Measurements from ENCODE around the gene ATG12.

Gene ATG12

DNA sequence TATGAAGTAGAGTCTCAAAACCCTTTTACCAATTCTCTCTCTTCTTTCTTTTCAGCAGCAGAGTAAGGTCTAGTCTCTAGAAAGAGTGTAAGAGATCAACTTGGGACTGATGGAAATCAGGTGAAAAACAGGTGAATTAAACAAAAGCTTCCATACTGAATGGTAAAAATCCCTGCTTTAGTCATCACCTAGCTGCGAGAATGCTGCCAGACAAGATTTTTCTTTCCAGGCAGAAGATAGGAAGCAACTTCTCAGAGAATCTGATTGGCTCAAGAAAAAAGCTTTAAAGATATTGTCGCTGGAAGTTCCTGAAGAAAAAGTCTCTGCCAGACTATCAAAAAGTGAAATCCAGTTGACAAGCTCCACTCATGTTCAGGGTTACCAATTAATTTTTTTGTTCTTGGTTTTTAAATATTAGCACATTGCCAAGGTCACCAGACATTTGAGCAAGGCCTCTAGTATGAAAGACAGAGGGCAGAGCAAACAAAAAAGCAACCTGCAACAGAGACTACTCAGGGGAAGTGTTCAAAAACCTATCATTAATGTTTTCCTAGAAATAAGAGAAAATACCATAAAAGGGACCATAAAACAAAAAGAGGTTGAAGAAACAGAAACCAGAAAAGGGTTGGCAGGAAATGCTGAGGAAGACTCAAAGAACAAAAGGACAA, 34.2 kb downstream of the ATG12 start:
- no peak for DNase-seq

DNA sequence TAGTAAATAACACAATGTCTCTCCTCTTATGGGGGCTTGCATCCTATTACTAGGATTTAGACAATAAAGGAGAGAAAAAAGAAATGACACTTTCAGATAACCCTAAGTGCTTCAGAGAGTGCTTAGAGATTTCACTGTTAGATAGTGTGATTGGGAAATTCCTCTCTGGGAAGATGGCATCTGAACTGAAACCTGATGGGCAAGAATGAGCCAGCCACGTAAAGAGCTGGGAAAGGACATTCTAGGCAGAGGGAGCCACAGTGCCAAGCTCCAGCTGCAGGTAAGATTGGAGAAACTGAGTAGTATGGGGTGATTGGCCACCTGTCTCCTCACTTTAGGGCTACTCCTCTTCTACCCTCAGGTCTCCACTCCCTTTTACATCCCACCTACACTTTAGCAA, 39.4 kb downstream of the ATG12 start:
- no peak for DNase-seq

DNA sequence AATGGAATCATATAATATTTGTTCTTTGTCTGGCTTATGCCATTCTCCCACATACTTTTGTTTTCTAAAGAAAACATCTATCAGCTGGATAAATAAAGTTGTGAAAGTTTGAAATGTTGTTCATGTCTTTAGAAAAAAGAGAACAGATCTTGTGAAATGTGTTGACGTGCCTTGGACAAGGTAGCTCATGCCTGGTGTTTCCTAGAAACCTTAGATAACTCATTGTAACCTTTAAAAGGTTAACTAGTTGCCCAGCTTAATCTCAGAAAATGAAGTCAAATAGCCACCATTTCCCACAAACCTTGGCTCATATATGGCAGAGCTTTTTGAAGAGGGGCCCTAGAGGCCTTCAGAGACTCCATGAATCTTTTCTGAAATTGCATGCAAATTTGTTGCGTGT, 40.2 kb downstream of the ATG12 start:
- DNase-seq, result no peak

DNA sequence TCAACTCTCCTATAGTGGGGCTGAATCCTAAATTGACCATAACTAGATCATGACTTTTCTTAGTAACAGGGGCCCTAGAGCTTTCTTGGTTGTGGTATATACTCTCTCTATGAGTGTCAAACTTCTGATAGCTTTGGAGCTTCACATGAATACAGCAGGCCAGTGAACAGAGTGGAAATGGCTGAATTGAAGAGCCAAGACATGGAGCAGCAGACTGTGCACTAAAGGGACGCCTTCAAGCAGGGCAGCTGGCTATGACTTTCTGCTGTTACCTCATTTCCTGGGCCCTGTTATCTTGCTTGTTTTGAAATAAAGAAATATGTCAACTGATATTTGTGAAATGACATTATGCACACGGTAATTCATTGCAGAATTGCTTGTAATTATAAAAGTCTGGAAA, 41.3 kb downstream of the ATG12 start:
- DNase-seq, result no peak

DNA sequence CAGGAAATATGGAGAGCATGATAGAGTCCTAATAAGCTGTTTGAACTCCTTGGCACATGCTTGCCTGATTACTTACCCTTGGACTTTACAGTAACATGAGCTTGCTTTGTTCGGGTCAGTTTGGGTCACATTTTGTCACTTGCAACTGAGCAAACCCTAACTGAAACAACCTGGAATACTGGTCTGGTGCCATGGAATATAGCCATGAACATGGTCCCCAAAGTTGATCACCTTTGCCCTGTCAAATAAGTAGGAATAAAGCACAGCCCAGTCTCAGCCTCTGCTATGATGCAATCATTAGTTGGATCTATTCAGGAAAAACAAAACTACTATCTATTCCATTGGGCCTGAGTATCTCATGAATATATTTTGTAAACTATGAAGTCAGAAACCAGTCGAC, 43.1 kb downstream of the ATG12 start:
- no peak for DNase-seq

DNA sequence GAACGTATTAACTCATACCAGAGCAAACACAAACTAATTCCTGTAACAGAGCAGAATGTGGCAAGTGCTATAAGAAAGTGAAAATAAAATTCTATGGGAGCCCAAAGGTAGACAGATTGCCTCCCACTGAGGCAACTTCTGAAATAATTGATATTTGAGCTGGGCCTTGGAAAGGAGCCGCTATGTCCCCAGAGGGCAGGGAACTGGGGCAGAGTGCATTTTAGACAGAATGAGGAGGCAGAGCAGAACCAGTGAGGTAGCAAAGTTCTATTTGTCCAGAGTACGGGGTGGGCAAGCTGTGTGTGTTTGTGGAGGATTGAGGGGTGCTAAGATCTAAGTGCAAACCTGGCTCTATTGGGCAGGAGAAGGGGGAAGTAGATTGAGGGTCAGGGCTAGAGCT, 44.7 kb downstream of the ATG12 start:
- no peak for DNase-seq

DNA sequence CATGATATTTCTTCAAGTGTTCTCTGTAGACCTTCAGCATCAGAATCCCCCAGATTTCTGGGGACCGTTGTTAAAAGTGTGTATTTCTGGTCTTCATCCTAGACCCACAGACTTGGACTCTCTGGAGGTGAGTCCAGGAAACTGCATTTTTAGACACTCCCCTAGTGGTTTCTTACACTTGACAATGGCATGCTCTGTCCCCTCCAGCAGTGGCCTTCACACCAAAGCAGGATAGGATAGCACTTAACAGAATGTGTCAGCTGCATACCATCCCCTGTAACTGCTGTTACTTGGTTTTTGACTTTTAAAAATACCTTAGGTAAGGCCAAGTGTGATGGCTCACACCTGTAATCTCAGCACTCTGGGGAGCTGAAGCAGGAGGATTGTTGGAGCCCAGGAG, 45.7 kb downstream of the ATG12 start:
- DNase-seq, result no peak

DNA sequence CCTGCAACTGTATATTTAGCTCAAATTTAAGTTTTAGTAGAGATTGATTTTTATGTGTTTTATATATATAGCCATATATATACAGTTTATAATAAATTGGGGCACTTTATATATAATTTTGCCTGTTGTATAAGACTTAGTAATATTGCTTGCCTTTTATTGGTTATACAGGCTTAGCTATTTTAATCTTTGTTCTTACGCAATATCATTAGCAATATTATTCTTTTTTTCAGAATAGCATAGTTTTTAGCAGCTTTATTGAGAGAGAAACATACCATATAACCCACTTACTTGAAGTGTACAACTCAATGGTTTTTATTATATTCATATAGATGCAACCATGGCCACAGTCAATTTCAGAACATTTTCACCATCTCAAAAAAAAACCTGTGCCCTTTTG, 52.9 kb downstream of the ATG12 start:
- DNase-seq, result no peak

DNA sequence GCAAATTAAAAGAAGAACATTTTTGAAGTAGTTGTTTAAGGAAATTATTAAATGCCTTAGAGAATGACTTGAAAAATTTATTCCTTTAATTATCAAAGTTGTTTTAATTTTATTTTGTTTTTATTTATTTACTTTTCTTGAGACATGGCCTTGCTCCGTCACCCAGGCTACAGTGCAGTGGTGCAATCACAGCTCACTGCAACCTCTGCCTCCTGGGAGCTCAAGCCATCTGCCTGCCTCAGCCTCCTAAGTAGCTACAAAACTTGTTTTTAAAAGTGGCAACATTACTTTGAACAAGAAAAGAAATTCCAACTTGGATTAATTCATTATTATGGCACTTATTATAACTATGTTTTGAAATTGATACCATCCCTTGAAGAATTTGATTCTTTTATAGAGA, 53.9 kb downstream of the ATG12 start:
- DNase-seq, result no peak

DNA sequence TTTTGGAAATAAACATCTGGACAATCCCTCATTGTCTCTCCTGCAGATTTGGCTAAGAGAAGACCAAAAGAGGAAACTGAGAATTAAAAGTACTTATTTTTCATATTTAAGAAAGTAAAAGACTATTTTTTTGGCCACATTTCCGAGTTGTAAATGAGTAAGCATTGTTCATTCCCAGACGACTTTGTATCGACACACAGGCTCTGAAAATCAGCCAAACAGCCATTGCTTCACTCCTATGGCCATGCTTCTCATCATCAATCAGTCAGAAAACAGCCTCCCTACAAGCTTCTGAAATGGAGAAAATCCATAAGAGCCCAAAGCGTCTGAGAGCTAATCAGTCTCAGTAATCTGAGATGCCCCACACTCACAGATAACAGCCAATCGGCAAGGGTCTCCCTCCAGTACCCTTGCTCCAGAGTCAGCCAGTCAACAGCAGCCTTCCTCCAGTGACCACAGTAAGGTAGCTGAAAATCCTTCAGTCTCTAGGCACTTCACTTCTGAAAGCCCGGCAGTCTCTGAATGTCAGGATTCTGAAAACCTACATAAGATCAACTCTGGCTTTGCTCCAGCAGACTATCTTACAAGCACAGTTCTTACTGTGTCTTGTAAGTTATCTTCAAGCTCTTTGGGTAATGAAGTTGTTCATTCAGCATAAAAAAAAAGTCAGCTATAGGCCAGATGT, 55.8 kb downstream of the ATG12 start:
- DNase-seq, result no peak

DNA sequence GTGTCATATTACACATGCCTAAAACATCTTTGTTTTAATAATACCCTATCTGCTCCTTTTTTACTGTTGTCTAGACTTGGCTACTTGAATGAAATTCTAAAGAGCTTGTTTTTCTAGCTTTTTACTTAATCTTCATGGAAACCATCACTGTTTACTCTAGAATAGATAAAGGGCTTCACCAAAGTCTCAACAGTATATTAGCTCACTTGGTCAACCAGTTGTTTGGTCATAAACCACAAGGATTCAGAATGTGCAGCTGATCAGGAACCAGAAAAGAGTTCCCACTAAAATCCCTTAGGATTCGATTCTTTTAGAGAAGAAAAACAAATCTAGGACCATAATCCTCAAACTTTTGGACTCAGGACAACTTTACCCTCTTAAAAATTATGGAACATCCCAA, 62.9 kb downstream of the ATG12 start:
- DNase-seq, result no peak
